ENCODE results near the gene HEPN1.

- no peak for TF ChIP-seq GATA2 (IDR thresholded peaks at IDR 0.05; ENCODE audit: insufficient read depth, insufficient read length, low read depth, low read length)
- no peak for TF ChIP-seq CTCF (IDR thresholded peaks at IDR 0.05; ENCODE audit: extremely low read depth in 1 of 2, insufficient read depth in 1 of 2, low read depth in 1 of 2, low read length in 2 of 2)
- TF ChIP-seq POLR2AphosphoS5 (IDR thresholded peaks at IDR 0.05; ENCODE audit: insufficient read depth, low read depth, low read length) = no peak
- no peak for TF ChIP-seq POLR2A (IDR thresholded peaks at IDR 0.05; ENCODE audit: low read depth, low read length)
- no peak for TF ChIP-seq EZH2 (IDR thresholded peaks at IDR 0.05; ENCODE audit: borderline replicate concordance, low read depth, low read length, severe bottlenecking)
- no peak for TF ChIP-seq JUN (IDR thresholded peaks at IDR 0.05; ENCODE audit: borderline replicate concordance, insufficient read depth, insufficient read length, low read depth)
- TF ChIP-seq FOS (IDR thresholded peaks at IDR 0.05; ENCODE audit: borderline replicate concordance, insufficient read depth, low read length) = no peak
- no peak for TF ChIP-seq MYC (IDR thresholded peaks at IDR 0.05; ENCODE audit: low read depth, low read length)
- TF ChIP-seq MAX (IDR thresholded peaks at IDR 0.05; ENCODE audit: insufficient read depth, insufficient read length) = no peak
Measured at GRCh38 chr11:124877631-124877909, 41.5 kb upstream of the HEPN1 start.

All from endothelial cell of umbilical vein (primary cell).